Measurements from ENCODE around the gene HS6ST2. TPM values are rescaled to one million over a fixed set of nuclear protein-coding genes. Genes with fewer than 3 reads are reported as not detected.

Gene HS6ST2
- total RNA-seq, 1 experiment from 2014 or later, result 7.4 TPM

DNA sequence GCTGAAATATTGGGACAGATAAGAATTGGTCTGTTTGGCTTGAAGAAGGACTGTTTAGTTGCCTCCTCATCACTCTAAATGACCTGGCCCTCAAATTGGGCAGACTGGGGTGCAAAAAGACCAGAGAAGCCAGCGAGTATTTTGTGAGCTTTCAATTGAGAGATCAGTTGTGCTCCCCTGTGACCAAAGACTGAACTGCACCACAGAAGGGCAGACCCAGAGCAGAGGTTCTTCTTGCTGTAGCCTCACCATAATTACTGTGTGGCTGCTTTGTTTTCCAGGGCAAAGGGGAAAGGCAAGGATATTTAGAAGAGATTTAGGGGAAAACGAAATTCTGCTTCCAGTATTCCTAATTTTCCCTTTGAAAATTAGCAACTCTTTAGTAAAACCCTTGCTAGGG lies 365.5 kb downstream of the HS6ST2 start:
- Histone ChIP-seq H3K4me2 (ENCODE audit: low read length) (no peak overlapping the region), H3K36me3 (ENCODE audit: low read depth, low read length) (no peaks in the 10 kb centered on the region), H3K79me2 (ENCODE audit: low read length) (no peaks in the 10 kb centered on the region), H3K4me1 (ENCODE audit: insufficient read depth, low read length) (peaks cover 10% of the 10 kb centered on the region), H4K20me1 (ENCODE audit: low read length) (no peaks in the 10 kb centered on the region), H3K27me3 (ENCODE audit: low read length) (no peaks in the 10 kb centered on the region), H3K4me3 (ENCODE audit: low read length) (no peak overlapping the region), H3K9ac (ENCODE audit: low read length) (no peak overlapping the region), H3K9me3 (ENCODE audit: low read length) (no peaks in the 10 kb centered on the region), H2AFZ (ENCODE audit: low read length) (no peak overlapping the region), H3F3A (ENCODE audit: low read length, unreplicated experiment) (no peaks in the 10 kb centered on the region), H3K27ac (ENCODE audit: low read length) (no peak overlapping the region), H3K9me2 (replicated peaks; ENCODE audit: low read length) (no peaks in the 10 kb centered on the region)
- no peak for TF ChIP-seq EZH2phosphoT487 (IDR thresholded peaks at IDR 0.05; ENCODE audit: borderline replicate concordance, low read length)
- TF ChIP-seq, protein P1, sequence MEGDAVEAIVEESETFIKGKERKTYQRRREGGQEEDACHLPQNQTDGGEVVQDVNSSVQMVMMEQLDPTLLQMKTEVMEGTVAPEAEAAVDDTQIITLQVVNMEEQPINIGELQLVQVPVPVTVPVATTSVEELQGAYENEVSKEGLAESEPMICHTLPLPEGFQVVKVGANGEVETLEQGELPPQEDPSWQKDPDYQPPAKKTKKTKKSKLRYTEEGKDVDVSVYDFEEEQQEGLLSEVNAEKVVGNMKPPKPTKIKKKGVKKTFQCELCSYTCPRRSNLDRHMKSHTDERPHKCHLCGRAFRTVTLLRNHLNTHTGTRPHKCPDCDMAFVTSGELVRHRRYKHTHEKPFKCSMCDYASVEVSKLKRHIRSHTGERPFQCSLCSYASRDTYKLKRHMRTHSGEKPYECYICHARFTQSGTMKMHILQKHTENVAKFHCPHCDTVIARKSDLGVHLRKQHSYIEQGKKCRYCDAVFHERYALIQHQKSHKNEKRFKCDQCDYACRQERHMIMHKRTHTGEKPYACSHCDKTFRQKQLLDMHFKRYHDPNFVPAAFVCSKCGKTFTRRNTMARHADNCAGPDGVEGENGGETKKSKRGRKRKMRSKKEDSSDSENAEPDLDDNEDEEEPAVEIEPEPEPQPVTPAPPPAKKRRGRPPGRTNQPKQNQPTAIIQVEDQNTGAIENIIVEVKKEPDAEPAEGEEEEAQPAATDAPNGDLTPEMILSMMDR (conservative IDR thresholded peaks at IDR 0.05; ENCODE audit: low read depth, low read length), result peak; percentile 45
- TF ChIP-seq EZH2 (IDR thresholded peaks at IDR 0.05; ENCODE audit: low read length, unreplicated experiment), result no peak
- CTCF ChIA-PET, result interaction anchor here (1.0 kb wide), 2 partner anchors 102 to 299 kb away, joined by 3 to 4 read pairs; no protein-coding TSS in a partner anchor
- intact Hi-C loops (cut with micrococcal nuclease), result loop anchor here (1.0 kb wide), 1 partner anchor 102 kb away; no protein-coding TSS in a partner anchor
- BruUV-seq (replicated peaks), result no TSS peak
- ATAC-seq, result peak; percentile 50
- no peak for DNase-seq
- POLR2A ChIA-PET (ENCODE audit: unreplicated experiment), result no interaction called here

DNA sequence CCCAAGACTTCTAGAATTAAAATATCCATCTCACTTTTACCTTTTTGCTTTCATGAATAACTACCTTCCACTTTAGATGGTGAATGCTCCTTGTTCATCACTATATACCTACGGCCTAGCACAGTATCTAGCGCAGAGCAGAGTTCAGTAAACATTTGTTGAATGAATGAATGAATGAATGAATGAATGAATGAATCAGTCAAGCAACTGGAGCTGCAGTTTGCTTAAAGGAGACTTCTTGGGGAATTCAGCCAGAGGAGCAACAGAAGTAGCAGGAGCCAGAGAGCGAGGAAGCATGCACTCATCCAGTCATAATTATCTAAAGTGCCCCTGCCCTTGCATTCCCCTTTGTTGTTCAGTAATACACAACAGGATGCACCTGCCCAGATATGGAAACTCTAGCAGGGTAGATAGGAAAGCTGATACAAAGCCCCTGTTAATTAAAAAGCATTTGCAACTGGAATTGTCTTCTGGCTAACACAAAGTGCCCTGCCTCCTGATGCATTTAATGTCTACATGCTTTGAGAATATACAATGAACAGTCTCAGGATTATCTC lies 366.6 kb downstream of the HS6ST2 start:
- POLR2A ChIA-PET (ENCODE audit: unreplicated experiment), result no interaction called here
- Histone ChIP-seq H3K9me2 (replicated peaks; ENCODE audit: low read length) (no peaks in the 10 kb centered on the region), H3K27me3 (ENCODE audit: low read length) (no peaks in the 10 kb centered on the region), H4K20me1 (ENCODE audit: low read length) (no peaks in the 10 kb centered on the region), H3F3A (ENCODE audit: low read length, unreplicated experiment) (no peaks in the 10 kb centered on the region), H3K9ac (ENCODE audit: low read length) (no peak overlapping the region), H3K4me2 (ENCODE audit: low read length) (no peak overlapping the region), H3K9me3 (ENCODE audit: low read length) (no peaks in the 10 kb centered on the region), H3K4me1 (ENCODE audit: insufficient read depth, low read length) (peaks cover 10% of the 10 kb centered on the region), H3K27ac (ENCODE audit: low read length) (no peak overlapping the region), H3K36me3 (ENCODE audit: low read depth, low read length) (no peaks in the 10 kb centered on the region), H3K4me3 (ENCODE audit: low read length) (no peak overlapping the region), H2AFZ (ENCODE audit: low read length) (no peak overlapping the region), H3K79me2 (ENCODE audit: low read length) (no peaks in the 10 kb centered on the region)
- no TSS peak for BruUV-seq (replicated peaks)
- TF ChIP-seq, protein P1 (conservative IDR thresholded peaks at IDR 0.05; ENCODE audit: low read depth, low read length), result no peak
- no peak for TF ChIP-seq EZH2 (IDR thresholded peaks at IDR 0.05; ENCODE audit: low read length, unreplicated experiment)
- TF ChIP-seq EZH2phosphoT487 (IDR thresholded peaks at IDR 0.05; ENCODE audit: borderline replicate concordance, low read length), result no peak
- ATAC-seq (no peak), DNase-seq (no peak)
- CTCF ChIA-PET, result no interaction called here
- intact Hi-C loops (cut with micrococcal nuclease), result no loop called here

DNA sequence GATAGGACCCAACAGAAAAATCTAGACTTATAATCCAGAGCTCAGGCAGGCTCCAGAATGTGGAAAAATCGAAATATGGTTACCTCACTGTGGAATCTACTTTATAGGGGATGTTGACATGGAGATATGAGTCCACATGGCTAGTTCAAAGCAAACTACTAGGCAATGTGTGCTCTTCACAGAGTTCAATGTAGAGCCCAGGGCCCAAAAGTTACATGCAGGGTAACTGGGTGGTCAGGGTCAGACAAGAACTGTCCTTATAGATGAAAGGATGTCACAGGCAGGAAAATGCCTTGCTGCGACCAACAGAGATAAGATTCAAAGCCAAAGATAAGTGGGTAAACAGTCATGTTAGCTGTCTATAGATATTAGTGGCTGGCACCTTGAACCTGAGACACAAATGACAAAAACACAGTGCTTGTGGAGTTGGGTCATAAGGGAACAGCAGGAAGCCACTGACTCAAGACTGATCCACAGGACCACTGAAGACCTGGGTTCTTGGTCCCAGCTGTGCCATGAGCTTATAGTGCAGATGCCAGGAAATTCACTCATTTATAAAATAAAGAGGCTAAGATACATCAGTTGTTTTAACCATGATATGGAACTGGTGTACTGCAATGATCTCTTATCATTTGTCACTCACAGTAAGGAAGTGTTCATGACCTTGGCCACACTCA lies 367.9 kb downstream of the HS6ST2 start:
- POLR2A ChIA-PET (ENCODE audit: unreplicated experiment), result interaction anchor here (0.7 kb wide), 1 partner anchor 41 kb away, joined by 3 read pairs; no protein-coding TSS in a partner anchor

More for the DNA sequence above, 367.9 kb downstream of the HS6ST2 start:
- CTCF ChIA-PET, result no interaction called here
- H4K20me1 ChIP-seq (ENCODE audit: low read length), result no peaks in the 10 kb centered on the region
- H3F3A ChIP-seq (ENCODE audit: low read length, unreplicated experiment), result no peaks in the 10 kb centered on the region
- intact Hi-C loops (cut with micrococcal nuclease), result no loop called here
- H3K4me3 ChIP-seq (ENCODE audit: low read length), result no peak overlapping the region
- ATAC-seq (no peak), DNase-seq (no peak)
- H3K9me2 ChIP-seq (replicated peaks; ENCODE audit: low read length), result no peaks in the 10 kb centered on the region
- no peaks in the 10 kb centered on the region for H3K27me3 ChIP-seq (ENCODE audit: low read length)
- no peak overlapping the region for H3K27ac ChIP-seq (ENCODE audit: low read length)
- H2AFZ ChIP-seq (ENCODE audit: low read length), result no peak overlapping the region
- no peak for TF ChIP-seq EZH2 (IDR thresholded peaks at IDR 0.05; ENCODE audit: low read length, unreplicated experiment)
- TF ChIP-seq, protein P1 (conservative IDR thresholded peaks at IDR 0.05; ENCODE audit: low read depth, low read length), result no peak
- no peak for TF ChIP-seq EZH2phosphoT487 (IDR thresholded peaks at IDR 0.05; ENCODE audit: borderline replicate concordance, low read length)
- H3K9ac ChIP-seq (ENCODE audit: low read length), result no peak overlapping the region
- H3K9me3 ChIP-seq (ENCODE audit: low read length), result no peaks in the 10 kb centered on the region
- no peaks in the 10 kb centered on the region for H3K79me2 ChIP-seq (ENCODE audit: low read length)
- H3K36me3 ChIP-seq (ENCODE audit: low read depth, low read length), result no peaks in the 10 kb centered on the region
- peaks cover 10% of the 10 kb centered on the region for H3K4me1 ChIP-seq (ENCODE audit: insufficient read depth, low read length)
- no peak overlapping the region for H3K4me2 ChIP-seq (ENCODE audit: low read length)
- BruUV-seq (replicated peaks), result no TSS peak
